WI38 (cell line): ENCODE measurements around the gene CNNM1.

Source experiments
- H3K4me3 ChIP-seq: 2 replicates; pipeline ENCODE4 v1.5.1; 2011; ENCODE audit warnings: low read depth, mild to moderate bottlenecking, control low read depth, low read length
- CTCF ChIP-seq: IDR thresholded peaks from 2 replicates; pipeline ENCODE4 v1.5.1; 2012; ENCODE audit warnings: low read depth, mild to moderate bottlenecking, control low read depth, low read length

Gene CNNM1

GRCh38 chr10:99341860-99342490, 12.8 kb downstream of the CNNM1 start:
- H3K4me3 ChIP-seq = no peak overlapping the region
- no peak for TF ChIP-seq CTCF

GRCh38 chr10:99343262-99343661, 14.1 kb downstream of the CNNM1 start:
- H3K4me3 ChIP-seq = no peak overlapping the region
- no peak for TF ChIP-seq CTCF

- no peak for TF ChIP-seq CTCF
- H3K4me3 ChIP-seq = no peak overlapping the region
Observed at GRCh38 chr10:99344715-99345114, 15.6 kb downstream of the CNNM1 start.

GRCh38 chr10:99345350-99345749, 16.2 kb downstream of the CNNM1 start:
- no peak overlapping the region for H3K4me3 ChIP-seq

GRCh38 chr10:99346247-99346646, 17.1 kb downstream of the CNNM1 start:
- no peak overlapping the region for H3K4me3 ChIP-seq
- TF ChIP-seq CTCF = no peak

More at GRCh38 chr10:99345350-99345749, 16.2 kb downstream of the CNNM1 start:
- TF ChIP-seq CTCF = no peak

GRCh38 chr10:99347672-99348071, 18.5 kb downstream of the CNNM1 start:
- no peak overlapping the region for H3K4me3 ChIP-seq
- TF ChIP-seq CTCF = no peak

- no peak for TF ChIP-seq CTCF
- no peak overlapping the region for H3K4me3 ChIP-seq
Observed at GRCh38 chr10:99353182-99353581, 24.0 kb downstream of the CNNM1 start.
